Lower lobe of right lung (tissue), 2 donors: ENCODE data around the gene OR2AG1. TPM values are rescaled to one million over a fixed set of nuclear protein-coding genes. Genes with fewer than 3 reads are reported as not detected.

Experiments
- ATAC-seq, 2 donors: fragments of 200-7000 bp; cut with Tn5 transposase; one replicate each; pipeline ENCODE4 v1.9.1; 2020 to 2022; ENCODE audit warnings: mild to moderate bottlenecking in 2 of 2, moderate library complexity in 2 of 2
- DNase-seq: peaks from one replicate; pipeline ENCODE4 v3.0.0-alpha.2; 2020
- H3K27ac ChIP-seq: fragments of 200-600 bp; one replicate; pipeline ENCODE4 v1.8.0; 2022
- H3K27me3 ChIP-seq: fragments of 200-600 bp; one replicate; pipeline ENCODE4 v1.8.0; 2022; ENCODE audit warnings: low read depth
- H3K36me3 ChIP-seq: fragments of 200-600 bp; one replicate; pipeline ENCODE4 v1.8.0; 2022; ENCODE audit warnings: mild to moderate bottlenecking
- H3K4me1 ChIP-seq: fragments of 200-600 bp; one replicate; pipeline ENCODE4 v1.8.0; 2022
- H3K4me3 ChIP-seq: fragments of 200-600 bp; one replicate; pipeline ENCODE4 v1.8.0; 2022; ENCODE audit warnings: mild to moderate bottlenecking
- H3K9me3 ChIP-seq: fragments of 200-600 bp; one replicate; pipeline ENCODE4 v1.8.0; 2022
- CTCF ChIP-seq: fragments of 200-600 bp; IDR thresholded peaks from one replicate; pipeline ENCODE4 v1.8.0; 2022; ENCODE audit warnings: antibody characterized with exemption, mild to moderate bottlenecking
- intact Hi-C: fragments of 100-400 bp; cut with DNase I; formaldehyde crosslinking; loops from one replicate; pipeline ENCODE4 v1.11.0; 2022
- total RNA-seq: library from RNA; stranded (reverse); fragmentation: NEBNext Ultra II Directional; extraction: Animal tissue kit (Norgen Biotek cat#: 25700); gene quantifications from one replicate; pipeline ENCODE4 v1.2.1, GENCODE V29; 2021
- donor health status: DM: no; HTN: yes; CAD: no; lungs with severe emphysema.

OR2AG1 gene
- total RNA-seq, 1 donor from 2014 or later, result not detected

- Histone ChIP-seq H3K27me3 (no peaks in the 10 kb centered on the region), H3K27ac (no peak overlapping the region), H3K9me3 (no peaks in the 10 kb centered on the region), H3K4me1 (no peaks in the 10 kb centered on the region), H3K36me3 (no peaks in the 10 kb centered on the region), H3K4me3 (no peak overlapping the region)
- TF ChIP-seq CTCF, result peak; percentile 68
- DNase-seq (no peak), ATAC-seq (peak; percentile 65 to 75)
- intact Hi-C loops, result no loop called here
Measured at GRCh38 chr11:6757373-6757967, 25.4 kb upstream of the OR2AG1 start.

GRCh38 chr11:6771926-6772893, 10.6 kb upstream of the OR2AG1 start, which contains the start of gene OR2AG2:
OR2AG2 (minus strand) TSS chr11:6771976; CDS start chr11:6768957, 3,019 bp downstream.
- no peaks in the 10 kb centered on the region for H3K9me3 ChIP-seq
- no peak for TF ChIP-seq CTCF
- ATAC-seq (peak; percentile 55 to 86), DNase-seq (no peak)
- no peaks in the 10 kb centered on the region for H3K36me3 ChIP-seq
- no peaks in the 10 kb centered on the region for H3K4me1 ChIP-seq
- intact Hi-C loops, result no loop called here
- no peak within 1 kb of the TSS for H3K4me3 ChIP-seq
- no peak within 1 kb of the TSS for H3K27ac ChIP-seq
- H3K27me3 ChIP-seq, result no peaks in the 10 kb centered on the region

- no peaks in the 10 kb centered on the region for H3K9me3 ChIP-seq
- no peak overlapping the region for H3K4me3 ChIP-seq
- H3K27me3 ChIP-seq, result peaks cover 6% of the 10 kb centered on the region
- intact Hi-C loops, result no loop called here
- no peaks in the 10 kb centered on the region for H3K36me3 ChIP-seq
- DNase-seq (no peak), ATAC-seq (no peak)
- H3K4me1 ChIP-seq, result no peaks in the 10 kb centered on the region
- H3K27ac ChIP-seq, result no peak overlapping the region
- no peak for TF ChIP-seq CTCF
Measured at GRCh38 chr11:6778518-6778917, 4.3 kb upstream of the OR2AG1 start.

GRCh38 chr11:6780829-6781228, 2.0 kb upstream of the OR2AG1 start:
- H3K36me3 ChIP-seq, result no peaks in the 10 kb centered on the region
- no peak for TF ChIP-seq CTCF
- H3K9me3 ChIP-seq, result no peaks in the 10 kb centered on the region
- DNase-seq, result no peak
- intact Hi-C loops, result no loop called here
- no peak for ATAC-seq
- H3K4me3 ChIP-seq, result no peak overlapping the region
- H3K4me1 ChIP-seq, result no peaks in the 10 kb centered on the region
- H3K27ac ChIP-seq, result no peak overlapping the region
- peaks cover 6% of the 10 kb centered on the region for H3K27me3 ChIP-seq

- ATAC-seq (no peak), DNase-seq (no peak)
- H3K4me1 ChIP-seq, result no peaks in the 10 kb centered on the region
- H3K36me3 ChIP-seq, result no peaks in the 10 kb centered on the region
- no peak overlapping the region for H3K4me3 ChIP-seq
- intact Hi-C loops, result no loop called here
- TF ChIP-seq CTCF, result no peak
- no peaks in the 10 kb centered on the region for H3K27me3 ChIP-seq
- no peaks in the 10 kb centered on the region for H3K9me3 ChIP-seq
- no peak overlapping the region for H3K27ac ChIP-seq
Measured at GRCh38 chr11:6790546-6790945, 7.7 kb downstream of the OR2AG1 start.
